ENCODE results near the gene PRCP.

Gene PRCP

DNA sequence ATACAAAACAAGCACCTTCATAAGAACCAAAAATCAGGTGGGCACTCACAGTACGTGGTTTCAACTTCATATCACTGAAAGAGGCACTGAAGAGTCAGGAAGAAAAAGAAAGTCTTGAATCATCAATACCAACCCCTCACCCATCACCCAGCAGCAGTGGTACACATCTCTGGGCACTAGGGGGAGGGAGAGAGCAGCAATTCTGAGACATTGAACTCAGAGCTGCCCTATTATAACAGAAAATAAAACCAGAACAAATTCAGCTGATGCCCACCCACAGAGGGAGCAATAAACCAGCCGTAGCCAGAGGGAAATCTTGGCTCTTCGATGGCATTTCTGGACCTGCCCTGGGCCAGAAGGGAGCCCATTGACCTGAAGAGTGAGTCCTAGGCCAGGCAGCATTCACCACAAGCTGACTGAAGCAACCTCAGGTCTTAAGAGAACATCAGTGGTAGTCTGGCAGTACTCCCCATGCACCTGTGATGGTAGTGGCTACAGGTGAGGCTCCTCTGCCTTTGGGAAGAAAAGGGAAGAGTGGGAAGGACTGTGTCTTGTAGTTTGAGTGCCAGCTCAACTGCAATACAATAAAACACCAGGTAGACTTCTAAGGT, 124.4 kb downstream of the PRCP start:
- DNase-seq: no peak

DNA sequence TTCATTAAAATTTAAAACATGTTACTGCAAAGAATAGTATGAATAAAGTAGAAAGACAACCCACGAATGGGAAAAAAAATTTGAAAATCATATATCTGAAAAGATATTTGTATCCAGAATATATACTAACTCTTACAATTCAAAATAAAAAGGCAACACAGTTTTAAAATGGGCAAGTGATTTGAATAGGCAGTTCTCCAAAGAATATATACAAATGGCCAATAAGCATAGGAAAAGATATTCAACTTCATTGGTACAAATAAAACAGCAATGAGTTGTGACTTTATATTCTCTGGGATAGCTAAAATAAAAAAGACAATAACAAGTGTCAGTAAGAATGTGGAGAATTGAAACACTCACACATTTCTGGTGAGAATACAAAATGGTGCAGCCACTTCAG, 125.0 kb downstream of the PRCP start:
- DNase-seq: no peak
